Left colon (tissue), 2 donors: ENCODE measurements around the gene ICAM1. TPM values are rescaled to one million over a fixed set of nuclear protein-coding genes. Genes with fewer than 3 reads are reported as not detected.
"Not testable (repeated sequence)": the region's sequence is repeated elsewhere in the genome, so short reads cannot be mapped to it uniquely, and the experiment has no call there.

Source experiments
- ATAC-seq: fragments of 200-7000 bp; cut with Tn5 transposase; one replicate; pipeline ENCODE4 v1.9.1; 2020; ENCODE audit warnings: mild to moderate bottlenecking, moderate library complexity
- DNase-seq, 2 donors: peaks; one replicate each; pipeline ENCODE4 v3.0.0-alpha.2; 2020
- intact Hi-C, 2 donors: fragments of 100-400 bp; cut with DNase I in 1 of 2; cut with micrococcal nuclease in 1 of 2; formaldehyde crosslinking; loops; one replicate each; pipeline versions ENCODE4 v1.11.2 to v1.14.0; 2022; cut with DNase I, micrococcal nuclease
- long read RNA-seq: library from polyadenylated mRNA; unstranded; transcript quantifications from one replicate; pipeline ENCODE4 v2.0.0, GENCODE V29; 2021
- total RNA-seq, 2 donors: library from RNA; stranded (reverse); fragmentation: NEBNext Ultra II Directional; extraction: Animal tissue kit (Norgen Biotek cat#: 25700); gene quantifications; one replicate each; pipeline ENCODE4 v1.2.1, GENCODE V29; 2021
- donor health status: DM: no; HTN: no; CAD: no.
- donor health status: DM: yes; HTN: yes; CAD: no.

The ICAM1 gene, protein sequence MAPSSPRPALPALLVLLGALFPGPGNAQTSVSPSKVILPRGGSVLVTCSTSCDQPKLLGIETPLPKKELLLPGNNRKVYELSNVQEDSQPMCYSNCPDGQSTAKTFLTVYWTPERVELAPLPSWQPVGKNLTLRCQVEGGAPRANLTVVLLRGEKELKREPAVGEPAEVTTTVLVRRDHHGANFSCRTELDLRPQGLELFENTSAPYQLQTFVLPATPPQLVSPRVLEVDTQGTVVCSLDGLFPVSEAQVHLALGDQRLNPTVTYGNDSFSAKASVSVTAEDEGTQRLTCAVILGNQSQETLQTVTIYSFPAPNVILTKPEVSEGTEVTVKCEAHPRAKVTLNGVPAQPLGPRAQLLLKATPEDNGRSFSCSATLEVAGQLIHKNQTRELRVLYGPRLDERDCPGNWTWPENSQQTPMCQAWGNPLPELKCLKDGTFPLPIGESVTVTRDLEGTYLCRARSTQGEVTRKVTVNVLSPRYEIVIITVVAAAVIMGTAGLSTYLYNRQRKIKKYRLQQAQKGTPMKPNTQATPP
- total RNA-seq, result 1 to 10 TPM; 7.7 to 8.7 TPM
- long read RNA-seq, transcript ICAM1-201 (7 exons, 3,252 nt), result major isoform, 9 of 28 reads
- long read RNA-seq, partial matches to known transcripts, result 18 of 28 reads
- long read RNA-seq, other reads (novel, unspliced or antisense), result 1 of 28 reads

DNA sequence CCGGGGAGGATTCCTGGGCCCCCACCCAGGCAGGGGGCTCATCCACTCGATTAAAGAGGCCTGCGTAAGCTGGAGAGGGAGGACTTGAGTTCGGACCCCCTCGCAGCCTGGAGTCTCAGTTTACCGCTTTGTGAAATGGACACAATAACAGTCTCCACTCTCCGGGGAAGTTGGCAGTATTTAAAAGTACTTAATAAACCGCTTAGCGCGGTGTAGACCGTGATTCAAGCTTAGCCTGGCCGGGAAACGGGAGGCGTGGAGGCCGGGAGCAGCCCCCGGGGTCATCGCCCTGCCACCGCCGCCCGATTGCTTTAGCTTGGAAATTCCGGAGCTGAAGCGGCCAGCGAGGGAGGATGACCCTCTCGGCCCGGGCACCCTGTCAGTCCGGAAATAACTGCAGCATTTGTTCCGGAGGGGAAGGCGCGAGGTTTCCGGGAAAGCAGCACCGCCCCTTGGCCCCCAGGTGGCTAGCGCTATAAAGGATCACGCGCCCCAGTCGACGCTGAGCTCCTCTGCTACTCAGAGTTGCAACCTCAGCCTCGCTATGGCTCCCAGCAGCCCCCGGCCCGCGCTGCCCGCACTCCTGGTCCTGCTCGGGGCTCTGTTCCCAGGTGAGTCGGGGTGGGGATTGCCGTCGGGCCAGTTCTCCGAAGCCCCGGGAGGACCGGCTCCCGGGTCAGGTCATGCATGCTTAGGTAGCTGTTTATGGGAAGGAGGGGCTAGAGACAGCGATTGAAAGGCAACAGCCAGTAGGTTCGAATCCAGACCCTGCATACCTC, at the start of gene ICAM1:
Gene ICAM1, plus strand, starts transcription at position 505 of the 779 bp plus-strand sequence. Its CDS starts 40 bp downstream, at position 545.
- intact Hi-C loops, result no loop called here
- peak; percentile 83 for DNase-seq
- ATAC-seq, result peak; percentile 66

DNA sequence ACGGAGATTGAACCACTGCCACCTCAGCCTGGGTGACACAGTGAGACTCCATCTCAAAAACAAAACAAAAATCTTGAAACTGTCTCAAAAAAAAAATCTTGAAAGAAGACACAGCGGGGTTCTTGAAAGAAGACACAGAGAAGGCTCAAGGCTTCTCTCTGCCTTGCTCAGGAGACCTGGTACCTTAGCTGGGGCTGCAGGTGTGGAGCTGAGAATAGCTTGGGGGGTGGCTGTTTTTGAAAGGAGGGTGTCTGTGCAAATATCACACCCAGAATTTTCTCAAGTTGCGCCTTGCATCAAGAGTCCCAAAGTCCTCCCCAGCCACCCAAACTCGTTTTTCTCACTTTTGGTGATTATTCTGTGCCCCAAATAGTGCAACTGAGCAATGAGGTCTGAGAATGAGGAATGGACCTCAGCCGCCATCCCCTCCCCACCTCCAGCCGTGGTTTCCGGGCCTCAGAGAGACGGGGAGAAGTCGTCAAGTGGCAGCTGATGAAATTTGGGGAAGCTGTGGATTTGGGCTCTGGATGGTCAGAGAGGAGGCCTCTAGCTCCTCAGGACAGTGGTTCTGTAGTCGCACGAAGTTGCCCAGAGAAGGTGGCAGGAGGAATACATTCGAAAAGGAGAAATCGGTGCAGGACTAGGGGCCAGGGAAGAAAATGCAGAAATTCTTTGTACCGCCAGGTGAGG, 48.6 kb upstream of the ICAM1 start:
- no peak for DNase-seq
- intact Hi-C loops, result no loop called here
- no peak for ATAC-seq

DNA sequence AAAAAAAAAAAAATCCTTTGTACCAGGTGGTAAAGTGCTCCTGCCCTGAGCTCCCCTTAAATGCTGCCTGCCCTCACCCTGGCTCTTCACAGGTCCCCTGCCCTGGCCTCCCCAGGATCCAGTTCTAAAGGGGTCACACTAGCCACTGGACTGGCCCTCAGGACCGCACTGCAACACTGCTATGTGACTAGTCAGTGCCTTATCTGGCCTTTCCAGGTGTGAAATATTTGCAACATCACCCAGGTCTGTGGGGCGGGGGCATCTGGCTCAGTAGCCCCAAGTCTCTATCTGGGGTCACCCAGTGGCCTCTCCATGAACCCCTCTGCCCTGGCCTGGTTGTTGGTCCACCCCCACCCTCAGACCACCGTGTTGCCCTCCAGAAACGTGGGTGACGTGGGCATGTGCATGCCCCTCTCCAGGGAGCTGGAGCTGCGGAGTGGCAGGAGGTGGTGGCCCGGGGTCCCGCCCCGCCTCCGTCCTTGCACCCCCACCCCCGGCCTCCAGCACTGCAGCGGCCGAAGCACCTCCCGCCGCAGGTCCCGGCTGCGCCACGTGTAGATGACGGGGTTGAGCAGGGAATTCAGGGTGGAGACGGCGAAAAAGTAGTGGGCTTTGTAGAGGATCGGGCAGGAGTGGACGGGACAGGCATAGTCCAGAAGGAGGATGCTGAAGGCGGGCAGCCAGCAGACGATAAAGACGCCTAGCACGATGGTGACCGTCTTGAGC, 47.3 kb upstream of the ICAM1 start:
- intact Hi-C loops, result no loop called here
- ATAC-seq (no peak), DNase-seq (no peak)

DNA sequence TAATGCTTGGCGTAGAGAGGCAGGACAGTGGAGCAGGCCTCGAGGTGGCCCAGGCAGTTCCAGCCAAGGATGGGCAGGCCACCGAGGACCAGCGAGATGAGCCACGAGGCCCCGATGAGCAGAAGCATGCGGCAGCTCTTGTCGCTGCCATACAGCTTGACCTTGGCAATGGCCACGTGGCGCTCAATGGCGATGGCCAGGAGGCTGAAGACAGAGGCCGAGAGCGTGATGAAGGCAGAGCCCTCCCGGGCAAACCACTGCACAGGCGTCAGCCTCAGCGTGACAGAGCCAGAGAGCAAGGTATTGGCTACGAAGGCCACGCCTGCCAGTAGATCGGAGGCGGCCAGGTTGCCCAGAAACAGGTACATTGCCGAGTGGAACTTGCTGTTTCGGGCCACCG, 46.6 kb upstream of the ICAM1 start:
- ATAC-seq, result no peak
- DNase-seq, result no peak
- intact Hi-C loops, result no loop called here

DNA sequence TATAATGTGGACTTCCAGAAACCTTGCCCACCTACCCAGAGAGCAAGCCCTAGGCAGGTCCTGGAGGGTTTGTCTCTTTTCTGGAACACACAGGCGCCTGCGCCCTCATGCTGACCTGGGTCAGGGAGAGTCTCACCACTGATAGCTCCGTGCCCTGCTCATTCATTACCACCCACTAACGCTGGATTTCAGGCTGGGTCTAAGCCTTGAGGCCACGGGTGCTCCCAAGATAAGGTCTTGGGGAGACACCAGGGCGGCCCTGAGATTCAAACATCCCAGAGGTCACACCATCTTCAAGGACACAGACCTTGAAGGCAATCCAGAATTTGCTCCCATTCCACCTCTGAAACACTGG, 44.9 kb upstream of the ICAM1 start:
- intact Hi-C loops, result no loop called here
- no peak for ATAC-seq
- DNase-seq, result no peak

DNA sequence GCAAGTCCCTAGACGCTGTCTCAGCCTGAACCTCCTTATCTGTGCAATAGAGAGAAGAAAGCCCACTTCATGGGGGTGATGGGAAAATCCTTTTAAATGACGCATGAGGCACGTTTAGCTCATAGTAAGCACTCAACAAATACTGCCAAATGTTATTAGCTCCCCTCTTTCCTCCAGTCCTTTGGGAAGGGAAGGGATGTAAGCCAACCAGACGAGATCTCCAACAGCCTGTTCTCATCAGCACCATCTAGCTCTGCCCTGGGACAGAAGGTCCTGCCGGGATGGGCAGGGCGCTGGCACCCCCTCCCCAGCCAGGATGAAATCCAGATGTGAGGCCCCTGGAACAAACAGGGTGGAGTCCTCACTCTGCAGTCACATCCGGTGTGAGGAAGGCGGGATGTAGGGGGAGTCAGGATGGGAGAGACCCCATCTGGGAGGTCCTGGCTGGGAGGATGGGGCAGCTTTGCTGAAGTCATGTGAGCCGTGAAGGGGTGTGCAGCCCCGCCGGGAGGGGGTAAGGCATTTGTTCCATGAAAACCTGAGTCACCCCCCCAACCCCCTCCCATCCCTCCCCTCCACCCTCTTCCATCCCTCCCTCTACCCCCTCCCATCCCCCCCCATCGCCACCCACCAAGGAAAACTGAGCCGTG, 44.4 kb upstream of the ICAM1 start:
- no peak for ATAC-seq
- peak; percentile 35 to 73 for DNase-seq
- intact Hi-C loops, result no loop called here

DNA sequence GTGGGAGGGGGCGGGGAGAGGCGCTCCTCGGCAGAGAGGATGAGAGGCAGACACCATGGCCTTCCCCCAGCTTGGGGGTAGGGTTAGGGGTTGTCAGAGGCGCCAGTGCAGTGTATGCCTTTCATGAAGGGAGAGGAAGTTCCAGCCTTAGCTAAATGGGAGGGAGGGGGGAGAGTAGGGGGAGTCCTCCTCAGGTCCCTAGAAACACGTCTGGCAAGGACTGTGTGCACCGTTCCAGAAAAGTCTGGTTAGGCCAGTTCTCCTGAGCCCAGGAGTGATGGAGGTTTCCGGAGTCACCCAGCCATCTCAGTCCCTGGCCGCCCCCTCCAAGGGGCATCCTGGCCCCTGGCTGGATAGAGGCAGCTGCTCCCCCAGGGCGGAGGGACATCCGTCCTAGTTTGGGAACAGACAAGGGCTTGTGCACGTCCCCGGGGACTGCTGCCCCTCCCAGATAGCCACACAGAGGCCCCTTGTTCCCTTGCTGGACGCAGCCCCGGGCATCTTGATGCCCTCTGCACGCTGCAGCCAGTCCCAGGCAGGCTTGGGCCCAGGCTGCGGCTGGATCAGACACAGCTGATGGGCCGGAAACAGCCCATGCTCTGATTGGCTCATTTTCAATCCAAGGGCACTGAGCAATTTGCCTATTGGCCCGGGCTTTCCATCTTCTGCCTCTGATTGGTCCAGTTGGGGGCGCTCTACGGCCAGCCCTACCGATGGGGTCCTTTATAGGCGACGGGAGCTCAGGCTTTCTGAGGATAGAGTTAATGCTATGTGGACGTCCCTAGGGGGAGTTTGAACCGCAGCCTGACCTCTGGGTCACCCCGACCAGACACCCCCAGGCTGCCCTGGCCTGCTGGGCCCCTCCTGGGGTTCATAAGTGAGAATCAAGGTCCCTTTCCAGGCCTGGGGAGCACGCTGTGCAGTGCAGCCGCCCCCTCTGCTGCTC, 43.6 kb upstream of the ICAM1 start:
- DNase-seq, result no peak
- intact Hi-C loops, result no loop called here
- ATAC-seq, result no peak

DNA sequence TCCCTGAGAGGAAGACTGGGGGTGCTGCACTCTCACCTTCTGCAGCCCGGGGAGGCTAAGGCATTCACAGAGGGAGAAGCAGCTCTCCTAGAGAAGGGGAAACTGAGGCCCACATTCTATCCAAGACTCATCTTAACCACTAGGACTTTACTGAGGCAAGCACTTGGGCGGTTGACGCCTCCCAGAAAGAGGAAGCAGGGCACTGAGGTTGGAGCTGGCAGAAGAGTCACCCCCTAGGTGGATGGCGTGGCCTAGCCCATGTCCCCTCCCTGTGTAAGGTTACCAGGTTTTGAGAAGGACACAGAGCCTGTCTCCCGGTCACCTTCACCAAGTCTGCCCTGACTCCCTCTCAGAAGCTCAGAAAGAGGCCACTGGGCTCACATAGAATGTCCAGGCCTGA, 42.5 kb upstream of the ICAM1 start:
- ATAC-seq (no peak), DNase-seq (no peak)
- intact Hi-C loops, result no loop called here

DNA sequence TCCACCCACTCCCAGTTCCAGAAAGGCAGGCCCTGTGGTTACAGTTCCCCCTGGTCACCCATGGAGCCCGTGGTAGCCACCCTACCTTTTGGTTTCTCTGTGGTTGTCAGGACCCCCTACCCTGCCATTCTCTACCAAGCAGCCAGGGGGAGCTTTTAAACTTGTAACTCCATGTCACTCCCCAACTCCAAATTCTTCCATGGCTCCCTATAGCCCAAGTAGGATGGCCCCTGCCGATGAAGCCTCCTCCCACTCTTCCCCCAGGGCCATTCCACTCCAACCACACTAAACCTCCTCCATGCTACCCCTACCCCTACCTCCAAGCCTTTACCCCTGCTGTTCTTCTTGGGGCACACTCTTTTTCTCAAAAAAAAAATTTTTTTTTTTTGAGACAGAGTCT, 42.0 kb upstream of the ICAM1 start:
- intact Hi-C loops, result no loop called here
- ATAC-seq, result no peak

DNA sequence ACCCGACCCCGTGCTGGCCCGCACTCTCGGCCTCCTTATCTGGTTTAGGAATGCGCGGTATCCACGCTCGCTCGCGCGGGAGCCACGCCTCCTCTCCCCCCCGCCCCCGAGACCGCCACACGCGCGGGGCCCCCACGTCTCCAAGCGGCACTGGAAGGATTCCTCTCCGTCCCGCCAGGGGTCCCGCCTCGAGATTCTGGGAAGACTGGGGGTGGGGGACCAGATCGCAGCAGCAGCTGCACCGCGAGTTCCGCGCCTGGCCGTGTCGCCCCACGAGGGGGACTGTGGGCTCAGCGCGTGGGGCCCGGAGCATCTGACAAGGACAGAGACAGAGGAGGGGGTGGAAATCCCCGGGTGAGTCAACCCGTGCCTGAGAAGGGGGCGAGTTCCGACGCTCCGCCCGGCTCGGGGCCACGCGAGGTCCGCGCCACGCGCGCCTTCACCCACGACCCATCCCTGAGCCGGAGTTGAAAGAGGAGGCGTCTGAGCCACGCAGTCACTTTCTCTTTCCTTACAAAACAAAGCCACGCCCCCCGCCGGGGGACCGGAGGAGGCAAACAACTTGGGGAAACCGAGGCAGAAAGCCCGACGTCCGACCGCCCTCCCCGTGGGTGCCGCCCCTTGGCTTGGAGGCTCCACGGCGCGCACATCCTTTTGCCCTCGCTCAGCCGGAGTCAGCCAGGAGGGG, 40.6 kb upstream of the ICAM1 start:
- peak; percentile 55 to 65 for DNase-seq
- intact Hi-C loops, result no loop called here
- peak; percentile 28 for ATAC-seq

More for the DNA sequence above, 42.0 kb upstream of the ICAM1 start:
- no peak for DNase-seq

DNA sequence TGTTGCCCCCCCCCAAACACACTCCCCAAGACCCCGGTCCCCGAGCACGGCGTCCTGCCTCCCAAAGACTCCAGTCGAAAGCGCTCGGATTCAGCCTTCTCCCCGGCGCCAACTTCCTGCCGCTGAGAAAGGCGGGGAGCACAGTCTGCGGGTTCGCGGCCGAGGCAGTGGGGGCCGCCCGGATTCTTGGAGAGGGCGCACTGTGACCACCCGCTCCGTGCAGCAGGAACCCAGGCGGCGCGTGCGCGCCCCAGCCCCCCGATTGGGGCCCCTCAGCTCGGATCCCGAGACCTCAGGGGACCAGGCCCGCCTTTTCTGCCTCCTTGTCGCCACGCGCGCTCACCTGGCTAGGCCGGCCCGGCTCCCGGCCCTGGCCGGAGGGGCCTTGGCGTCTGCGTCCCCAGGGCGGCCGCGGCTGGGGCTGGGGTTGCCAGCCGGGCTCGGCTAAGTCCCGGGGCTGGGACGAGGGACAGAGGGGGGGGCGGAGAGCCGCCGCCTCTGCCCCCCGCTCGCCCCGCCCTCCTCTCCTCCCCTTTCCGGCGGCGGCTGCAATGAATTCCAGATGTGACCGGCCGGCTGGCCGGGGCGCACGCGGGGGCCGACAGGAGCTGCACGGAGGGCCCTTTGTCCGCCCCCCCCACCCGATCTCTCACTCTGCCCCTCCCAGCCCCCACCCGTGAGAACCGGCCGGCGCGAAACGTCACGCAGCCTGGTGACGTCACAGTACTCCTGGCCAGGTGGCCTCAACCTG, 39.9 kb upstream of the ICAM1 start, which contains the start of gene S1PR2:
Gene S1PR2, minus strand, starts transcription at position 471 of the 751 bp plus-strand sequence. CDS start 6,426 bp downstream, outside the sequence.
- peak; percentile 88 for ATAC-seq
- intact Hi-C loops, result no loop called here
- DNase-seq, result peak; percentile 70 to 82

DNA sequence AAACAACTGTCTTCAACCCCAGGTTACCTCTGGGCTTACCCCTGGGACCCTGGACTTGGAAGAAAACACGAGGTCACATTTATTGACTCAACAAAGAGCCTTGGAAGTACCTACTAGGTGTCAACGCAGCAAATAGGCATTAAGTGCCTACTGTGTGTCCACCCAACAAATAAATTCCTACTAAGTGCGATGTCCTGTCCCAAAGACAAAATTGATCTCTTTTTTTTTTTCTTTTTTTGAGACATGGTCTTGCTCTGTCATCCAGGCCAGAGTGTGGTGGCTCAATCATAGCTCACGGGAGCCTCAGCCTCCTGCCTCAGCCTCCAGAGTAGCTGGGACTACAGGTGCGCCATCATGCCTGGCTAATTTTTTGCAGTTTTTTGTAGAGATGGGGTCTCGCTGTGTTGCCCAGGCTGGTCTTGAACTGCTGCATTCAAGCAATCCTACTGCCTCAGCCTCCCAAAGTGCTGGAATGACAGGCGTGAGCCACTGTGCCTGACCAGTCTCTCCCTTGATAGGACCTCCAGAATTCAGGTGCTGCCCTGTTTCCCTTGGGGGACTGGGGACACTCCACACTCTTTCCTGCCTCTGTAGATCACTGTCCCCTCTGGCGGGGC, 39.2 kb upstream of the ICAM1 start:
- ATAC-seq, result no peak
- intact Hi-C loops, result no loop called here
- no peak for DNase-seq

DNA sequence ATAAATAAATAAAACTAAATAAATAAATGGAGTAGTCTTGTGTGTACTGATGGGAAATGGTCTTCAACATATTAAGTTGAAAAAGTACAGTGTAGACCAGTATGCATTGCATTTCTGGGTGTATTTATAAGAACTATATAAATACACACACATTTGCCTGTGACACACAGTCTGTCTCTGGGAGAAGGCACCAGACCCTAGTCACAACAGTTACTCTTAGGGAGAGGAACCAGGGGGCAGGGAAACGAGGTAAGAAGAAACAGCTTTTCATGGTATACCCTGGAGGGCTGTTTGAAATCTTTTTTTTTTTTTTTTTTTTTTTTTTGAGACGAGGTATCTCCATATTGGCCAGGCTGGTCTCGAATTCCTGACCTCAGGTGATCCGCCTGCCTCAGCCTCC, 37.0 kb upstream of the ICAM1 start:
- no peak for ATAC-seq

DNA sequence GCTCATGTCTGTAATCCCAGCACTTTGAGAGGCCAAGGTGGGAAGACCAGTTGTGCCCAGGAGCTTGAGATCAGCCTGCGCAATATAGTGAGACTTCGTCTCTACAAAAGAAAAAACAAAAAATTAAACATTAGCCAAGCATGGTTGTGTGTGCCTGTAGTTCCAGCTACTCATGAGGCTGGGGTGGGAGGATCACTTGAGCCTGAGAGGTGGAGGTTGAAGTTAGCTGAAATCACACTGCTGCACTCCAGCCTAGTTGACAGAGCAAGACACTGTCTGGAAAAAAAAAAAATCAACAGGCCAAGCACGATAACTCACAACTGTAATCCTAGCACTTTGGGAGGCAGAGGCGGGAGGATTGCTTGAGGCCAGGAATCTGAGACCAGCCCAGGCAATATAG, 35.9 kb upstream of the ICAM1 start:
- intact Hi-C loops, result no loop called here
- ATAC-seq (no peak), DNase-seq (no peak)

More for the DNA sequence above, 37.0 kb upstream of the ICAM1 start:
- intact Hi-C loops, result no loop called here
- DNase-seq, result no peak

DNA sequence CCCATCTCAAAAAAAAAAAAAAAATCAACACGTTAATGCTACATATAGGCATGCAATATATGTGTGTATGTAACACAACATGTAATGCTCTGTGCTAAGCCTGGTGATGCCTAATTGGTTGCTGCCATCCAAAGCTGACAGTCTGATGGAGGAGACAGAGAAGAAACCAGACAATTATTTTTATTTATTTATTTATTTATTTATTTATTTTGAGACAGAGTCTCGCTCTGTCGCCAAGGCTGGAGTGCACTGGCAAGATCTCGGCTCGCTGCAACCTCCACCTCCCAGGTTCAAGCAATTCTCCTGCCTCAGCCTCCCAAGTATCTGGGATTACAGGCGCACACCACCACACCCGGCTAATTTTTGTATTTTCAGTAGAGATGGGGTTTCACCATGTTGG, 35.5 kb upstream of the ICAM1 start:
- intact Hi-C loops, DNase-seq, ATAC-seq: not testable (repeated sequence)
